CD4-positive, alpha-beta T cell treated with Interleukin-12 subunit alpha and Interleukin-12 subunit beta, for 1 hour (primary cell): ENCODE results near the gene VPS8.

Experiments used
- DNase-seq: peaks from one replicate; pipeline ENCODE4 v3.0.0-alpha.2; 2020

Gene VPS8, protein sequence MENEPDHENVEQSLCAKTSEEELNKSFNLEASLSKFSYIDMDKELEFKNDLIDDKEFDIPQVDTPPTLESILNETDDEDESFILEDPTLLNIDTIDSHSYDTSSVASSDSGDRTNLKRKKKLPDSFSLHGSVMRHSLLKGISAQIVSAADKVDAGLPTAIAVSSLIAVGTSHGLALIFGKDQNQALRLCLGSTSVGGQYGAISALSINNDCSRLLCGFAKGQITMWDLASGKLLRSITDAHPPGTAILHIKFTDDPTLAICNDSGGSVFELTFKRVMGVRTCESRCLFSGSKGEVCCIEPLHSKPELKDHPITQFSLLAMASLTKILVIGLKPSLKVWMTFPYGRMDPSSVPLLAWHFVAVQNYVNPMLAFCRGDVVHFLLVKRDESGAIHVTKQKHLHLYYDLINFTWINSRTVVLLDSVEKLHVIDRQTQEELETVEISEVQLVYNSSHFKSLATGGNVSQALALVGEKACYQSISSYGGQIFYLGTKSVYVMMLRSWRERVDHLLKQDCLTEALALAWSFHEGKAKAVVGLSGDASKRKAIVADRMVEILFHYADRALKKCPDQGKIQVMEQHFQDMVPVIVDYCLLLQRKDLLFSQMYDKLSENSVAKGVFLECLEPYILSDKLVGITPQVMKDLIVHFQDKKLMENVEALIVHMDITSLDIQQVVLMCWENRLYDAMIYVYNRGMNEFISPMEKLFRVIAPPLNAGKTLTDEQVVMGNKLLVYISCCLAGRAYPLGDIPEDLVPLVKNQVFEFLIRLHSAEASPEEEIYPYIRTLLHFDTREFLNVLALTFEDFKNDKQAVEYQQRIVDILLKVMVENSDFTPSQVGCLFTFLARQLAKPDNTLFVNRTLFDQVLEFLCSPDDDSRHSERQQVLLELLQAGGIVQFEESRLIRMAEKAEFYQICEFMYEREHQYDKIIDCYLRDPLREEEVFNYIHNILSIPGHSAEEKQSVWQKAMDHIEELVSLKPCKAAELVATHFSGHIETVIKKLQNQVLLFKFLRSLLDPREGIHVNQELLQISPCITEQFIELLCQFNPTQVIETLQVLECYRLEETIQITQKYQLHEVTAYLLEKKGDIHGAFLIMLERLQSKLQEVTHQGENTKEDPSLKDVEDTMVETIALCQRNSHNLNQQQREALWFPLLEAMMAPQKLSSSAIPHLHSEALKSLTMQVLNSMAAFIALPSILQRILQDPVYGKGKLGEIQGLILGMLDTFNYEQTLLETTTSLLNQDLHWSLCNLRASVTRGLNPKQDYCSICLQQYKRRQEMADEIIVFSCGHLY (N-terminal part only)

DNA sequence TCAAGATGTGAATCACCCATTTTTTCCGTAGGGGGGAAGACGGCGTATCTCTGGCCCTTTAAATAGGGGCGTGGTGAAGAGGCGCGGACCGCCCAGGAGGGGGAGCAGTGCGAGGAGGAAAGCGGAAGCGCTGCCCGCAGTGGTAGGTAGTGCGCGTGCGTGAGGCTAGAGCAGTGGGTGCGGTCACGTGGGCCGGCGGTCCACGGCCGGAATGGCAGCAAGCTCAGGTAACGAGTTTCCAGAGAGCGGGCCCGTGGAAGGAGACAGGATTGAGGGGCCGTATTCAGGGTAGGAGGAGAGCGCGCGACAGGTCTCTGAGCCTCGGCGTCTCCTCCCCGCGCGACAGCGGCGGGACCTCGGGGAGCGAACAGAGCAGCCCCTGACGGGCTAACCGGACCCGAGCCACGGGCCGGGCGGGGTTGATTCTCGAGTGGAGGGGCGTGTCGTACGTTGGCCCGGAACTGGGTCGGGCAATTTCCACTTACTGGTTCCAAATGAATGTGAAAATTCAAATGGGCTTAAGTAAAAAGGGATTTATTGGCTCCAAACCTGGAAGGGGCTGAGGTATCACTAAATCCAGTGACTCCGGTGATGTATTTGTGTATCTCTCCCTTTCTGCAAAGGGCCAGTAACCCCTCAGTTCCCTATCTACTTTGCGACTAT lies at the start of gene VPS8:
VPS8 (plus strand) TSS at position 168 of the 663 bp plus-strand sequence. CDS start 12,467 bp downstream, outside the sequence.
- DNase-seq, result peak; percentile 96

DNA sequence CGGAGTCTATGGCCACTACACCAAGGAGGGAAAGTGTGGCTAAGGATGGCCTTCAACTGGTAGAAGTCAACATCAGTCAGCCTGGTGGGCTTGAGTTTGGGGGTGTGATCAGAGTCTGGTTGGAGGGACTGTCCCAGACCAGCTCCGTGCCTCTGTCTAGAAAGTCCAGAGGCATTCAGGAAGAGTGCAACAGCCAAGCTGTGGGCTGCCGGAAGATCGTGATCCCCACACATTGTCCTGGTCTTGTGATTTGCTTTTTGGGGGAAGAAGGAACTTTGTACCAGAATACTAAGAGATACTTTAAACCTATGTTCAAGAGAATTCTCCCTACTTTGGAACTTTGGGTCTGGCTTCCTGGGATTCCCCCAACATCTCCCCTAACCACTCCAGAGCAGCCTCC lies 47.8 kb upstream of the VPS8 start:
- DNase-seq, result no peak

DNA sequence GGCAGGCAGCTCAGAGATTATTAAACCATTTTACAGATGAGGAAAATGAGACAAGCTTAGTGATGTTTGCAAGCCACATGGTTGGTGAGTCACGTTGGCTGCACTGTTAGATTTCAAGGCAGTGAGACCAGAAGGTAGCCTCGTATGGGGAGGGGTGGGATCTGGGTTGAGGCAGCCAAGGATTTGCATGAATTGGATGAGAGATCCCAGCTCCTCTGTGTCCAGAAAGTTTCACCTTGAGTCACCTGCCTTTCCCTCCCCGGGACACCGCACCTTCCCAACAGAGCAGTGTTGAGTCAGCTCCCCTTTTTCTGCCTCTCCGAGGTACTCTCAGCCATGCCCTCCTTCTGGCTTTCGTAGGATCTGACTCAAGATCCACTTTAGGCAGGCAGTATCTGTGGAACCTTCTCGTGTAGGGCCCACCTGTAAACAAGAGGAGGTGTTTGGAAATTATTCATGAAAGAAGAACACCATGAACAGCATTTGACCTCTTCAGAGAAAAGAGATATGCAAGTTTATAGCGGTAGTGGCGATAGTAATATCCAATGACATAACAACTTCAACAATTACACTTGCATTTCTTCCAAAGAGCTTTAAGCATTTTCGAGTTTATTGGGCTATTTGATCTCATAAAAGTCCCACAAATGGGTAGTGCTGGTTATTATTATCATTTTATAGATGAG lies 46.8 kb upstream of the VPS8 start:
- no peak for DNase-seq

DNA sequence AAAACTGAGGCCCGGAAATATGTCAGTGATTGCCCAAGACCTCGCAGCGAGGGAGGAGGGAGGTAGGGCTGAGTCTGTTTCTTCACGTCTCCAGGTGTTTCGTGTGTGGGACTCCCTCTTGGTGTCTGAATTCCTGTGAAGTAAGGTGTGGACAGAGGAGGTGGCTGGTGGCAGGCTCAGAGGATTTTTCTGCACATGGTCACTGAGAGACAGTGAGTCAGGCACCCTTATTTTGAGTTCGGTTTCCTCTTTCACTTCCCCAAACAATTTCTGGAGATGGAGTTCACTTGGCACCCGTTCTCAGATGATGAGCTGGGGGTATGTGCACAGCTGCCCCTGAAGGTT lies 46.3 kb upstream of the VPS8 start:
- DNase-seq, result no peak

DNA sequence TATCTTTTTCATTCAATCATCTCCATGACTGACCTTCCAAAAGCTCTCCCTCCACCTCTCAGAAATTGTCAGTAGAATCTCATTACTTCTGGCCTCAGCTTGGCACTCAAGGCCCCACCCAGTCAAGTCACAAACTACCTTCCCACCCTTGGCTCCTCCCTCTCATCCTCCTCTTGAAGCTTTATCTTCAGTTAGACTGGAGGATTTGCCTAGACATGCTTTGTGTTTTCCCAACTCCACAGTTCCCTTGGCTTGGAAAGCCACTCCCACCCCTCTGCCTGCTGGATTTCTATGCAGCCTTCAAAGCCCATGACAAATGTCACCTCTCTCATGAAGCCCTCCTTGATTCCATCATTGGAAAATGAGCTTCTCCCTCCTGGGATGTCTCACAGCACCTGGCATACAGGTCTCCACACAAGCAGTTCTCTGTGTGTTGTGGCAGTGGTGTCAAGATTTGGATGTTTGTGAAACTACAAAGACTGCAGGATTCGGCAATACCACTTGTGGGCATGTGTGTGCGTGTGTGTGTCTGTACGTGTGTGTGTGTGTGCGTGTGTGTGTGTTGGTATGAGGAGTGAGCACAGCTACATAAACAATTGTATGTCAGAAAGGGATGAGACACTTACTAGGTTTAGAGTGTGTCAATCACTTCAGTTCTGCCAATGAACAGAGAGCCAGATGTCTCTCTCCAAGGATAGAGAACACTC lies 45.3 kb upstream of the VPS8 start:
- no peak for DNase-seq

DNA sequence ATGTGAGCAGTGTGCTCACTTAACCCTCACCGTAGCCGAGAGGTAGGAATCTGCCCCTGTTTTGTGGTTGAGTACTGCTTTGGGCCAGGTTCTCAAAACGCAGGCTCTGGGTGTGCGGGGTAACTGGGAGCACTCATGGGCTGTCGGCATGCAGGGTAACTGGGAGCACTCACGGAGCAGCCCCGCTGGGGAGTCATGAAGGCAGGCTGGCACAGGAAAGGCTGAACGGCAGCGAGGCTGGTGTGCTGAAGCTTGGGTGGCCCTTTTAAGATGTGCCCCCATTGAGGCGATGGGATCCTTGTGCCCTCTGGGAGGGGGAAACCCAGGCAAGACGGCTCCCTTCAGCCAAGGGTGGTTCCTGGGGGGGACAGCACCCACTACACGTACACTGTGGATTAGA lies 44.6 kb upstream of the VPS8 start:
- DNase-seq, result no peak

DNA sequence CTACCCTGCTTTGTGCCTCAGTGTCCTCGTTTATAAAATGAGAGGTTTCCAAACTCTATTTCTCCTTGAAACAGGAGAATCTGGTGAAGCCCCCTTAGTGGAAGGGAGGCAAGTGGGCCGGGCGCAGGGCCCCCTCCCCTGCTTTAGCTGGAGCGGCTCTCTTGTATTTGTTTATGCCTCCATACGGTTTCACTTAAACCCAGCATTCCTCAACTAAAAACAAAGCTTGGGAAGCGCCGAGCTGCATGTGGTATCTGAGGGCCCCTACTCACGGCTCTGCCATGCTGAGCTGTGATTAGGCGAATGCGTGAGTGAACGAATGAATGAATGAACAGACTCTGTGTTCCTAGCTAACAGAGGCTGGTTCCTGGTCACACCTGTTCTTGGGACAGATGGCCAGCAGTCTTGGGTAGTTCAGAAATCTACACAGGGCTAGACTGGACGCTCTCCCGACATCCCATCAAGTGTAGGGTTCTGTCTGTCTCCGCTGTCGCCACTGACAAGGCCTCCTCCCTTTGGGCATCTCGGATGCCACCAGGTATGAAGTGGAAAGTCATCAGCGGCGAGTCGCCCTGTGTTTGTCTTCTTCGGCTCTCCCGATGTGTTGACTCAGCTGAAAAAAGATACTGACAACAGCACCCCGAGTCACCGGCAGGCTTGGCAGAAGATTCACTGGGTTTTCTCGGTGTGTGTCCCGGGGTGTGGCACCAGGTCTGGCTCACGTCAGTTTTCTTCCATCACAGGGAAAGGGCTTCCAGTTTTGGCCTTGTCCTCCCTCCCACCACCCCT lies 42.4 kb upstream of the VPS8 start:
- DNase-seq, result no peak

DNA sequence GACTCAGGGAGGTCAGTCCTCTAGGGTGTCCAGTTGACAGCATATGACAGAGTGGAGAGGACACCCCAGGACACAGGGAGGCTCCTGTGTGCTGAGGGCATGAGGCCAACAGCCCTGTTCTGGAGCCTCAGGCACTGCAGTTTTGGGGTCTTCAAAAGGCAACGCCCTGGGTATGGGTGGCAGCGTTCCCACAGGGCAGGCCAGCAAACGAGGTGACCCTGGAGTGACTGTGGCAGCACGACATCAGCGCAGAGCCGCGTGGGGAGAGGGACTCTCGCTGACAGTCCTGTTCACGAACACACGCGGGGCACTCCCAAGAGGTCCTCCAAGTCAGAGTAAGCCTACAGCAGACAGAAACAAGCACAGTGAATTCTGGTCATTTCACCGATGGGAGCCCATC lies 41.4 kb upstream of the VPS8 start:
- no peak for DNase-seq

DNA sequence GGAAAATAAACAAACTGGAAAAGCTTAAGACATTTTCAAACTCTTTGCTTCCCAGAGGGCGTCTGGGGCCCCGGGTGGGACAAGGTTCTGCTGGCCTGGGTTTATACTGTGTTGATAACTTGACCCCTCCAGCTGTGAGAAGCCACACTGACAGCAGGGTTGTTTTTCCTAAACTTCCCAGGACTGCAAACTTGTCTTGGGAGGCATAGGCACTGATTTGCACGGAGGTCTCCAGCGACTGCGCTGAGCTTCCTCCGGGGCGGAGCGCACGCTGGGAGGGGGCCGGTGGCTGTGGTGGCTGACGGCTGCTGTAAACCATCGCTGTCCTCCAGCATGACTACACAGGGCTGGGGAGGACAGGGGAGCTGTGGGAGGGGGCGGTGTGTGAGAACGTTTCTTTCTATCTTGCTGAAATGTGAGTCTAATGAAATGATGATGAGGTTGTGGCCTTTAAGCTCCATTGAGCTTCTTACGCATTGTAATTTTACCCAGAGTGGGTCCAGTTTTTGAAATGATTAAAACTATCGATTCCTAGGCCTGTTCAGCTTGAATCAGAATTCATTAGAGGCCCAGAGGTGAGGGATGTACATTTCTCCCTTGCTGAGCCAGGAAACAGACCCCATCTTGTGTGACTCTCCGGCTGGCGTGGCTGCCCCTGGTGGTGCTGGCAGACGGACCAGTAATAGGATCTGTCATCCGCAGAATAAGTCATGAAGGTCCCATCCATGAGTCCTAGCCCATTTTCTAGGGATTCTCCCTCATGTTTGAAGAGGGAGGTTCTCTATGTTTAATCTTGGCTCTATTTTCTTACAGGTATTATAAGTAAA lies 40.5 kb upstream of the VPS8 start:
- DNase-seq, result no peak

DNA sequence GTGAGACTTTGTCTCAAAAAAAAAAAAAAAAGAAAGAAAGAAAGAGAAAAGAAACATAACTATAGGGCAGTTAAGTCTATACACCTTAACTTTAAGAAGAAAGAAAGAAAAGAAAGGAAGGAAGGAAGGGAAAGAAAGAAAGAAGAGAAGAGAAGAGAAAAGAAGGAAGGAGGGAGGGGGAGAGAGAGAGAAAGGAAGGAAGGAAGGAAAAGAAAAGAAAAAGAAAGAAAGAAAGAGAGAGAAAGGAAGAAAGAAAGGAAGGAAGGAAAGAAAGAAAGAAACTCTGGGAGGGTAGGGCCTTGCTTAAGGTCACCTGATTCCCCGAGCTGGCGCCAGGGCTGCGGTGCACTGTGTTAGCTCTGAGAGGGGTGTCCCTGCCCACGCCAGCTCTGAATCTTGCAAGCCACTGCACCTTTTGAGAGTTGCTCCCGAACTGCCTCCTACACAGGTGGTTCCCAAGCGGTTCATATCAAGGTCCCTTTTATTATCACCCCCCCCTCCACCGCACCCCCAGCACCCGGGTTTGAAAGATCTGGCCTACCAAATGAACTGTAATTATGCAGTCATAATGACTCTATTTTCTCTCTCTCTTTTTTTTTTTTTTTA lies 39.2 kb upstream of the VPS8 start:
- DNase-seq, result no peak

DNA sequence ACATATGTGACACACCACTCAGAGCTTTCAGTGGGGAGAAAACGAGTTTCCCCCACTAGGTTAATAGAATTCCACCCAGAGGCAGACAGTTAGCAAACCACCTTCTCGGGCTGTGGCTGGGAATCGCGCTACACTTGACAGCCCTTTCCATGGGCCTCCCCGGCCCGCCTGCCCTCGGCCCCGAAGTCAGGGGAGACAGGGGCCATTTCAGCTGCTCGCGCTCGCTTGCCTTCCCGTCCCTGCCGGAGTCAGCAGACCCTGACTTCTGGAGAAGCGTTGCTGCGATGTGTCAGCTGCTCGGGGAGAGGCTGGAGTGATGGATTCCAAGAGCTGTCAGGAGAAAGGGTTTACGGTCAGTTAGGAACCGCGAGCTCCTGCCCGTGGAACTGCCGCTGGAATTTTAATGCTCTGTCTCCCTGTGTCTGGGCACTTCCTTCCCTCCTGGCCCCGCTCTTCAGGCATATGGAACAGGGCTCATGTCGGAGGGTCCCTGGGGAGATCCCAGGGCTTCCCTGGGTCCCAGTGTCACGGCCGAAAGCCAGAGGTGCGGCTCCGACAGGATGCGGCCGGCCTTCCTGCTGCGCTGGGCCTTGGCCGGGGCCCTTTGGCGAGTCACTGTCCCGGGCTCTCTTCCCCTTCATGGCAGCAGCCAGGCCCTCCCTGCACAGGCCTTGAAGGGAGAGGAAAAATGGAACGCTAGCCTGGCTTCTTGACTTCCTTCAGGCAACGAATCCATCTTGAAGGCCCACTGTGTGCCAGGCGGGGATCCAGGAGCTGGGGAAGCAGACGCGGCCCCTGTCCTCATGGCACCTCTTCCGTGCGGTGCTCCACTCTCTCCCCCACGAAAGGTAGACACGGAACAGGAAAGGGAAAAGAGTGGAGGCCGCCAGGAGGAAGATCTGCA lies 38.4 kb upstream of the VPS8 start:
- DNase-seq, result no peak

DNA sequence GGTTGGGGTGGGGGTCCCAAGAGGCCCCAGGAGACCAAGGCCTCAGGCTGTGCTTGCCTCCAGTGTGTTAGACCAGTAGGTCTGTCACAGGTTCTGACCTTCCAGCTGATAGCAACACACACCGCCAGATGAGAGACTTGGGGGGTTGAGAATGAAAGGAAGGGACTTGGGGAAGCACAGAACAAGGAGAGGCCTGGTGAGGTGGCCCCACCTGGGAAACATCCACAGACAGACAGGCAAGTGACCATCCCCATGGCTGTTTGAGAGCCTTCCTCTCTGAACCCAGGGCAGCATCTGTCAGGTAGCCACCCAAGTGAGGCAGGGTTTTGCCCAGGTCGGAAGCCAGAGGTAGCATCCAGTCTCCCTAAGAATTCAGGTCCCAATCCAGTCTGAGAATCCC lies 35.0 kb upstream of the VPS8 start:
- DNase-seq, result no peak

DNA sequence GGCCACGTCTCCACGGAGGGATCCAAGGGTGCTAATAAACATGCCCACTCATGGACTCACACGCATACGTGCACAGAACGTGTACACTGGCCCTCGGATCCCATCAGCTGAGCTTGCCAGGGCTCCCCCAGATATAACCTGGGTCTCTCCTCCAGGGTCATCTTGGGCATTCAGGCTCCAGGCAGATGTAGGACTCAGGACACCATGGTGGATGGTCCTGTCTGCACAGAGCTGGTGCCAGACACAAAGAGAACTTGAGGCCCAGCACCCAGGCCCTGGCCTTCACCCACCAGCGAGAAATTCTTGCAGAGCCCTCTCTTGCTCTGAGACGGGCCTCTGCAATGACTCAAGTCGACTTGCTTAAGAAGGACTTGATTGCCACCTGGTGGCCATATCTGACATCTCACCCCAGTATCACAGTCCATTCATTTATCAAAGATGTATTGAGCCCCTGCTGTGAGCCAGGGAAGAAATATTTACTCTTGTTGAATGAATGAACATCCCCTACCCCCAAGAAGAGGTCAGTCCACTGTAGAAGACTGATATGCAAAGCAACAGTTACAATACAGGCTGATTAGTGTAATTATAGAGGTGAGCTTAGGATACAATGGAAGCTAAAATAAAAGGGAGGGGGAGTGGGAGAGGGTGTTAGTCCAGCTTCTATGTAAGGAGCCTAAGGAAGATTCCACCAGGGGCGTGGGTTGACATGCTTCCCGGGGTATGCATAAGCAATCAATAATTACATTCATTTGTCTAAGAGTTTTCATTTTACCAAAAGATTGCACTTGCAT lies 34.2 kb upstream of the VPS8 start:
- DNase-seq, result peak; percentile 83

DNA sequence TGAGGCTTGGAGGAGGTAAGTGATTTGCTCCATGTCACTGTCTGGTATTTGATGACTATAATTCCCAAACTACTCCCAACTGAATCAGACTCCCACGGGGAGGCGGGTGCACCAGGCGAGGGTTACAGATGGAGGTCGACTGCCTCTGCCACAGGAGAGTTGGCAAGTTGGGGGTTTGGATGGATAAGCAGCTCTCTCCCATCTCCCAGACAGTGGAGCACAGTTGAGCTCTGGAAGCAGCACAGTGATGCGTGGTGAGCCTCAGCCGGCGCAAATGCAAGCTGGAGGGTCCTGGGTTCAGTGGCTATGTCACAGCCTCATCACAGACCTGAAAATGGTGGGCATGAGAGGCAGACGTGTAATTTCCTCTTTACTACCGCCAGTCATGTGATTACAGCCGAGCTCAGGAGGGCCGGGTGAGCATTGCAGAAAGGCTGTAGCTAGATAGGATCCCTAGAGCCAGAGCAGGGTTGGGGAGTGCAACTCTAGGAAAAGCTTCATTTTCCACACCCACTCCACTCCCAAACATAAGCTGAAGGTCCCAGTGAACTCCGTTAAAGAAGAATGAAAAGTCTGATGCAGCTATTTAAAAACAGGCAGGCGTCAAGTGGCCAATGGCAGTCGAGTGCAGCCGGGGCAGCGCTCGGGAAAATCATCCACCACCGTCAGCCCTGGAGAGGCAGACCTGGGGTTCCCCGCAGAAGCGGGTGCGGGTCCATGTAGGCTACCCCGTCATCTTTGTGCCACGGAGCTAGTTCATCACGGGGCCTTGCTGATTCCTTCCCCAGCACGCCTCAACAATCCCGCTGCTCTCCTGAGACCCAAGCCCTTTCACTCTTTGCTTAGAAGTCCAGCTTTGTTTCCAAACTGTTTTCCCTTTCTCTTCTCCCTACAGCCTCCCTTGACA lies 33.3 kb upstream of the VPS8 start:
- no peak for DNase-seq

DNA sequence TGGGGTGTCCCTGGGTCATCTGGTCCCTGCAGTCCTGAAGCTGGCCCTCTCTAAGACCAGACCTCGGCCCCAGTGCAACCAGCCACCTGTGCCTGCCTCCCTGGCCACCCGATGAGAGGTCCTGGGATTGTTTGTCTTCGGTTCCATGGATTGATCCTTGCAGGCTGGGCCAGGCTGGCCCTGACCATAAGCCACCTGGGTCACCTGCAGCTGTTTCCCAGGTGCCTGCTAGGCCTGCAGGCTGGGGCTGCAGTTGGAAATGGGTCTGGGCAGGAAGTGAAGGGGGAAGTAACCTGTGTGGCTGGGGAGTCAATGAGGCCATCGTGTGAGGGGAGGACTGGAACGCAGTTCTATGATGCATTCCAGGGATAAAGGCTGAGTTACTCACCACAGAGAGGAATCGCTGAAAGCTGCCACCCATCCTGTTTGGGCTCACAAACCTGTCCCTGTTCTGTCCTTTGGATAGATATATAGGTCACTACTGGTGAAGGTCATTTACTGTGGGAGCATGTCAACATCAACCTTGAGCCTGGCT lies 30.9 kb upstream of the VPS8 start:
- DNase-seq, result no peak

DNA sequence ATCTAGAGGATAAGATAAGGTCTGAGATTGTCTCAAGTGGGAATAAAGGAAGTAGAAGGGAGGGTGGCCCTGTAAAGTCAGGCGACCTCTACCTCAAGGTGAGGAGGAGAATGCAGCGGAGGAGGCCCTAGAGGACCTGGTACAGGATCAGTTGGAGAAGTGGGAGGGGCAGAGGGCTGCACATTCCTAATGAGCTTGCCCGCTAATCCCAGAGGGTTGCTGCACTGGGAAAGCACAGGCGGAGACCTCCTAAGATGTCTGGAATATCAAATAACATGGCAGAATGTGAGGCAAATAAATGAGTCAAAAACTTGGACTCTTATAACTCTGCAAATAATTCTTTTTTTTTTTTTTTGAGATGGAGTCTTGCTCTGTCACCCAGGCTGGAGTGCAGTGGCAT lies 30.2 kb upstream of the VPS8 start:
- DNase-seq, result no peak
